Cardiac fibroblast (primary cell): ENCODE measurements around the gene ATP9B.

Experiments used
- DNase-seq, 2 donors: peaks; one replicate each; pipeline versions ENCODE4 v3.0.0 to v3.0.0-alpha.2; 2010; ENCODE audit warnings: low read depth in 2 of 2
- H3K4me3 ChIP-seq, 2 donors: replicated peaks in 1 of 2; 1 replicate in 1 of 2; 2 replicates in 1 of 2; pipeline ENCODE4 v1.5.1; 2011; ENCODE audit warnings: low read depth in 2 of 2, low read length in 2 of 2, mild to moderate bottlenecking in 2 of 2, moderate library complexity in 1 of 2
- CTCF ChIP-seq: IDR thresholded peaks from one replicate; pipeline ENCODE4 v1.5.1; 2011; ENCODE audit warnings: low read depth, mild to moderate bottlenecking, low read length, inconsistent platforms

The ATP9B gene

GRCh38 chr18:79339094-79339908, 270.1 kb downstream of the ATP9B start:
- DNase-seq, result no peak
- TF ChIP-seq CTCF, result no peak
- H3K4me3 ChIP-seq, result no peak overlapping the region

DNA sequence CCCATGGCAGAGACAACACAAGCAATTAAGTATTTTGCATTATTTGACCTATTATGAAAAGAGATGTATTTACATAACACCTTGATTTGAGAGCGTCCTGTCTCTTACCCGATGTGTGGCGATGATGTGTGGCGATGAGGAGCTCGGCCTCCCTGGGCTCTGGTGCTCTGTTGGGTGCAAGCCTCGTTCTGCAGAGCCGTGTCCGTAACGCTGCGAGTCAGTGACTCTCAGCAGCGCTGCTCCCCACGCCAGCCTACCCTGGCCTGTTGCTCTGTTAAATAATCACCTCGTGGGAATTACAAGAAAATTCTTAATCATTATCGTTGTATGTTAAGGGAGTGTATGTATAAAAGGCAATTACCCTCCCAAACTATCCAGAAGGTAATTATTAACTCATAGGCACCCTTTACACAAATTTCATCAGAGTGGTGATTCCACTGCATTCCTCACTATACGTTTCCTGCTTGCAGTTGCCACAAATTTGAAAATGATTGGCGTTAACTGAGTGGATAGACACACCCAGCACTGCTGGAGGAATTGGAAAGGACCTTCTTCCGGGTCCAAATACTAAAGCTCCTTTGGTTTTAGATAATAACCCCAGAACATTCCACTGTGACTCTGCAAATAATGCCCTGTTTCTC, 274.5 kb downstream of the ATP9B start:
- no peak overlapping the region for H3K4me3 ChIP-seq
- TF ChIP-seq CTCF, result no peak

DNA sequence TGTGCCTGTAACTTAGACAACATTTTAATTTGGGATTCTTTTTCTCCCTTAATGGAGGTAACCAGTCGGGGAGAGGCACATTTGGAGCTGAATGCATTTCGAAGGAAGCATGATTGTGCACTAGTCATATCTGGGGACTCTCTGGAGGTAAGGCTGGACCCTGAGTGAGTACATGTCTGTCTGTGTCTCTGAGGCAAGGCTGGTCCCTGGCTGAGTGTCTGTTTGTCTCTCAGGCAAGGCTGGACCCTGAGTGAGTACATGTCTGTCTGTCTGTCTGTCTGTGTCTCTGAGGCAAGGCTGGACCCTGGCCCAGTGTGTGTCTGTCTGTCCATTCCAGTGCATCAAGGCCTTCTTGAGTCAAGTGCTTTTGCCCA, 275.0 kb downstream of the ATP9B start:
- no peak for DNase-seq
- TF ChIP-seq CTCF, result no peak
- H3K4me3 ChIP-seq, result no peak overlapping the region

More for the DNA sequence above, 274.5 kb downstream of the ATP9B start:
- DNase-seq, result no peak

DNA sequence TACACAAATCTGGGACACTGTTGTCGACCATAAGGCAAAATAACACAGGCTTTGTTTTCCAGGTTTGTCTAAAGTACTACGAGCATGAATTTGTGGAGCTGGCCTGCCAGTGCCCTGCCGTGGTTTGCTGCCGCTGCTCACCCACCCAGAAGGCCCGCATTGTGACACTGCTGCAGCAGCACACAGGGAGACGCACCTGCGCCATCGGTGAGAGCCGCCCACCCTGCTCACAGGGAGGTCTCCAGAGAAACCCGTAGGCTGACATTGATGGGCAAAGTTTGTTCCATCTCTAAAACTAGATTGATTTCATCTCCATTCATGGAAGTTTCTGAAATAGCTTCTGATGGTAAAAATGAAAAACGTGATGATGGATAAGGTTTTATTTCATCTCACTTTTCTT, 276.2 kb downstream of the ATP9B start:
- H3K4me3 ChIP-seq, result no peak overlapping the region
- no peak for TF ChIP-seq CTCF
- no peak for DNase-seq

GRCh38 chr18:79345981-79346380, 276.8 kb downstream of the ATP9B start:
- no peak overlapping the region for H3K4me3 ChIP-seq
- TF ChIP-seq CTCF, result no peak
- DNase-seq, result no peak

GRCh38 chr18:79348066-79348465, 278.9 kb downstream of the ATP9B start:
- no peak overlapping the region for H3K4me3 ChIP-seq
- TF ChIP-seq CTCF, result no peak
- peak in 1 of 2 donors; percentile 76 for DNase-seq
